Endodermal cell (in vitro differentiated cells): ENCODE data around the gene PSMD10. TPM values are rescaled to one million over a fixed set of nuclear protein-coding genes. Genes with fewer than 3 reads are reported as not detected.

ENCODE experiments used
- DNase-seq: peaks from one replicate; pipeline ENCODE4 v3.0.0-alpha.2; 2017
- H3K27ac ChIP-seq: 2 replicates; pipeline ENCODE4 v1.5.1; 2013; ENCODE audit warnings: mild to moderate bottlenecking, low read depth, low read length, moderate library complexity
- H3K27me3 ChIP-seq: 2 replicates; pipeline ENCODE4 v1.6.1; 2013; ENCODE audit warnings: mild to moderate bottlenecking, low read length, moderate library complexity; ENCODE audit not compliant: insufficient read depth, control insufficient read depth, poor library complexity, severe bottlenecking
- H3K36me3 ChIP-seq: 2 replicates; pipeline ENCODE4 v1.7.0; 2013; ENCODE audit warnings: mild to moderate bottlenecking, low read length, moderate library complexity; ENCODE audit not compliant: control insufficient read depth, insufficient read depth
- H3K4me1 ChIP-seq: one replicate; pipeline ENCODE4 v1.7.0; 2013; ENCODE audit warnings: low read length; ENCODE audit not compliant: control insufficient read depth, insufficient read depth
- H3K4me3 ChIP-seq: 2 replicates; pipeline ENCODE4 v1.5.1; 2013; ENCODE audit warnings: mild to moderate bottlenecking, low read length, moderate library complexity
- H3K9ac ChIP-seq: 2 replicates; pipeline ENCODE4 v1.6.1; 2013; ENCODE audit warnings: mild to moderate bottlenecking, low read length, moderate library complexity; ENCODE audit not compliant: poor library complexity, severe bottlenecking; ENCODE audit errors: extremely low read depth
- H3K9me3 ChIP-seq: 2 replicates; pipeline ENCODE4 v1.6.1; 2013; ENCODE audit warnings: mild to moderate bottlenecking, low read length, moderate library complexity; ENCODE audit not compliant: control insufficient read depth
- H3K27ac Mint-ChIP-seq: 2 replicates; pipeline ENCODE4 v1.8.0; 2020; ENCODE audit warnings: mixed read lengths
- H3K27me3 Mint-ChIP-seq: 2 replicates; pipeline ENCODE4 v1.8.0; 2021; ENCODE audit warnings: mild to moderate bottlenecking, mixed read lengths; ENCODE audit not compliant: insufficient read depth
- H3K36me3 Mint-ChIP-seq: 2 replicates; pipeline ENCODE4 v1.8.0; 2020; ENCODE audit warnings: low read depth, mixed read lengths
- H3K4me1 Mint-ChIP-seq: 2 replicates; pipeline ENCODE4 v1.8.0; 2020; ENCODE audit warnings: mixed read lengths
- H3K4me3 Mint-ChIP-seq: 2 replicates; pipeline ENCODE4 v1.8.0; 2020; ENCODE audit warnings: mild to moderate bottlenecking, moderate library complexity, mixed read lengths
- H3K9me3 Mint-ChIP-seq: 2 replicates; pipeline ENCODE4 v1.8.0; 2020; ENCODE audit warnings: mild to moderate bottlenecking, mixed read lengths
- CTCF ChIP-seq: fragments of 200-600 bp; sonication (generic); conservative IDR thresholded peaks from 2 replicates; pipeline ENCODE4 v1.5.0; 2021; ENCODE audit warnings: antibody characterized with exemption, mild to moderate bottlenecking
- WGBS, 2 experiments: methylation state at CpG; one replicate each; pipeline versions ENCODE4 v1.1.5 to v1.1.7; 2013; ENCODE audit warnings: missing lambda C conversion rate in 2 of 2, mixed read lengths in 1 of 2; ENCODE audit not compliant: insufficient coverage in 1 of 2, insufficient read length in 1 of 2; 5-methylcytosine and 5-hydroxymethylcytosine counted together
- total RNA-seq, 2 donors: library from RNA; stranded (reverse); fragmentation: NEBNext Ultra II Directional in 1 of 2; extraction: Animal tissue kit (Norgen Biotek cat#: 25700) in 1 of 2; gene quantifications; 2 replicates in 1 of 2; 3 replicates in 1 of 2; pipeline ENCODE4 v1.2.1, GENCODE V29; 2021

Gene PSMD10
- total RNA-seq, 2 donors from 2014 or later, result 48.7 to 74.5 TPM

GRCh38 chrX:108036298-108036973 is 54.9 kb downstream of the PSMD10 start:
- Mint-ChIP-seq H3K36me3 (no peaks in the 10 kb centered on the region), H3K4me3 (no peak overlapping the region), H3K9me3 (no peaks in the 10 kb centered on the region), H3K27ac (no peak overlapping the region), H3K4me1 (peaks cover 7% of the 10 kb centered on the region), H3K27me3 (no peaks in the 10 kb centered on the region)
- WGBS, 2 experiments, result 80 to 86% methylated on average over 1 to 4 of the region's 4 CpGs
- Histone ChIP-seq H3K36me3 (no peaks in the 10 kb centered on the region), H3K27me3 (no peaks in the 10 kb centered on the region), H3K9me3 (no peaks in the 10 kb centered on the region), H3K9ac (no peak overlapping the region), H3K4me3 (no peak overlapping the region), H3K4me1 (no peaks in the 10 kb centered on the region), H3K27ac (no peak overlapping the region)
- TF ChIP-seq CTCF, result no peak
- DNase-seq, result no peak

GRCh38 chrX:108034725-108035124 is 56.6 kb downstream of the PSMD10 start:
- H3K4me3 Mint-ChIP-seq, result no peak overlapping the region
- no peak overlapping the region for H3K4me3 ChIP-seq
- no peaks in the 10 kb centered on the region for H3K36me3 Mint-ChIP-seq
- no peak overlapping the region for H3K27ac Mint-ChIP-seq
- WGBS, 2 experiments, result 100% methylated on average over 3 of the region's 3 CpGs; no CpG with 5 or more reads in 1 of the 2 experiments
- no peaks in the 10 kb centered on the region for H3K9me3 Mint-ChIP-seq
- no peaks in the 10 kb centered on the region for H3K36me3 ChIP-seq
- H3K27me3 Mint-ChIP-seq, result no peaks in the 10 kb centered on the region
- no peak for DNase-seq
- H3K27ac ChIP-seq, result no peak overlapping the region
- H3K9ac ChIP-seq, result no peak overlapping the region
- H3K9me3 ChIP-seq, result no peaks in the 10 kb centered on the region
- TF ChIP-seq CTCF, result no peak
- H3K4me1 Mint-ChIP-seq, result peaks cover 7% of the 10 kb centered on the region
- H3K4me1 ChIP-seq, result no peaks in the 10 kb centered on the region
- H3K27me3 ChIP-seq, result no peaks in the 10 kb centered on the region

Other genes with a start within 250 kb of the PSMD10 start
- not detected for gene TEX13B, start 109.2 kb downstream of the PSMD10 start, total RNA-seq
- 1 to 10 TPM in 1 of 2 donors, under 1 TPM in 1; 0.38 to 1.0 TPM for gene VSIG1, start 46.5 kb downstream of the PSMD10 start, total RNA-seq
- 1 to 10 TPM; 4.3 to 4.4 TPM for gene ATG4A, start 236 bp upstream of the PSMD10 start, total RNA-seq